ENCODE data around the gene MAST4.

- TF ChIP-seq CTCF (IDR thresholded peaks at IDR 0.05): peak; percentile 26
- TF ChIP-seq EZH2 (IDR thresholded peaks at IDR 0.05): no peak
- TF ChIP-seq EZH2phosphoT487 (IDR thresholded peaks at IDR 0.05): no peak
These were observed 268.2 kb downstream of the MAST4 start for GRCh38 chr5:66864240-66864884.

Data from neural progenitor cell (in vitro differentiated cells).